Immature natural killer cell (primary cell): ENCODE data around the gene CLEC5A. TPM values are rescaled to one million over a fixed set of nuclear protein-coding genes. Genes with fewer than 3 reads are reported as not detected.

Experiments used
- DNase-seq, 3 donors: peaks; one replicate each; pipeline ENCODE4 v3.0.0; 2022; ENCODE audit warnings: mixed read lengths in 1 of 3
- H3K27ac Mint-ChIP-seq, 6 donors: one replicate each; pipeline ENCODE4 v1.8.0; 2020; ENCODE audit warnings: mixed read lengths in 6 of 6, mild to moderate bottlenecking in 5 of 6, inconsistent platforms in 4 of 6, moderate library complexity in 3 of 6
- H3K27me3 Mint-ChIP-seq, 3 donors: one replicate each; pipeline ENCODE4 v1.8.0; 2020 to 2021; ENCODE audit warnings: low read depth in 3 of 3, mild to moderate bottlenecking in 3 of 3, mixed read lengths in 3 of 3, moderate library complexity in 3 of 3, inconsistent platforms in 1 of 3
- H3K36me3 Mint-ChIP-seq, 3 donors: one replicate each; pipeline ENCODE4 v1.8.0; 2020; ENCODE audit warnings: mixed read lengths in 3 of 3, inconsistent platforms in 2 of 3, mild to moderate bottlenecking in 2 of 3
- H3K4me1 Mint-ChIP-seq, 2 donors: one replicate each; pipeline ENCODE4 v1.8.0; 2020; ENCODE audit warnings: inconsistent platforms in 2 of 2, mild to moderate bottlenecking in 2 of 2, mixed read lengths in 2 of 2, moderate library complexity in 1 of 2
- H3K4me3 Mint-ChIP-seq, 5 donors: one replicate each; pipeline ENCODE4 v1.8.0; 2020; ENCODE audit warnings: mild to moderate bottlenecking in 5 of 5, mixed read lengths in 5 of 5, inconsistent platforms in 3 of 5, moderate library complexity in 3 of 5
- H3K9me3 Mint-ChIP-seq, 6 donors: one replicate each; pipeline ENCODE4 v1.8.0; 2020; ENCODE audit warnings: mild to moderate bottlenecking in 6 of 6, mixed read lengths in 6 of 6, inconsistent platforms in 4 of 6, moderate library complexity in 3 of 6
- polyA plus RNA-seq, 3 donors: library from polyadenylated mRNA; unstranded; fragments of 300-500 nt; fragmentation: Illumina TruSeq; gene quantifications; one replicate each; pipeline ENCODE4 v1.2.3, GENCODE V29; 2021

The CLEC5A gene
- polyA plus RNA-seq, 3 donors from 2014 or later, result not detected

DNA sequence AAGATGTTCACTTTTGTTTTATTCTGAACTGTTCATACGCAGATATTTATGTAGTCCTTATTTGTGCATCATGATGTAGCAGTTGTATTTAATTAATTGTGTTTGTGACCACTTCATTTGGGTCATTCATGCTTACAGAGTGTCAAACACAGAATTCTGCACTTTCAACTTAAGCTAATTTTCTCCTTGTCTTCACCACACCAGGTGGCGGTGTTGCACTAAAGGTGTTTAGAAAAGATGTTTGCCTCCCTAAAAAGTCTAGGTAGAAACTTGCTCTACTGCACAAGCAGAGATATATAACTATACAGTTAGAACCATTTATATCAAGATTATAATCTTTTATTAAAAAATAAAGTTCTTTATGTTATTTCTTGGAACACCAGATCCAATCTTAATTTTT lies 28.1 kb upstream of the CLEC5A start:
- Mint-ChIP-seq H3K27ac (no peak overlapping the region), H3K27me3 (peaks cover 0 to 7% (median 5%) of the 10 kb centered on the region in 3 donors), H3K9me3 (peaks cover 4 to 8% (median 5%) of the 10 kb centered on the region in 6 donors), H3K4me1 (peaks cover 33 to 37% of the 10 kb centered on the region in 2 donors), H3K36me3 (no peaks in the 10 kb centered on the region), H3K4me3 (no peak overlapping the region)
- DNase-seq, result peak; percentile 20 to 22 (median 21)

DNA sequence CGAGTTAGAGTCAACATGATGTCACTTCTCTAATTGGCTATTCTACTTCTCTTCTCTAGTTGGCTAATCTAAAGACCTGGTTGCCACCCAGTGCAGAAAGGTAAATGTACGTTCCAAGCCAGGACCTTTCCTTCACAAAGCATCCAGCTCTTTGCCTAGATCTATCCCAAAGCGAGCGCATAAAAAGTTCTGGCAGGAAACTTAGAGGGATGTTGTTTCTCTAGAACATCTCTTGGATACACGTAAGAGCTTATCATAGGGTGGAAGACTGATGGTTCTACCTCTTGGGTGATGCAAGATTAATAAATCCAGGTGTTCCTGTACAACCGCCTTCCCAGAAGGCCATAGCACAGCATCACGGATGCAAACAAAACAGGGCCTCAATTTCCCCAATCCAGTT lies 26.9 kb upstream of the CLEC5A start, which contains the start of gene TAS2R38:
TSS of gene TAS2R38 (minus strand) at position 101 of the 400 bp plus-strand sequence. CDS start at position 17, 84 bp downstream.
- no peaks in the 10 kb centered on the region for H3K27me3 Mint-ChIP-seq
- H3K9me3 Mint-ChIP-seq, result peaks cover 0 to 2% (median 0%) of the 10 kb centered on the region in 6 donors
- no peak for DNase-seq
- peaks cover 22 to 25% of the 10 kb centered on the region in 2 donors for H3K4me1 Mint-ChIP-seq
- no peaks in the 10 kb centered on the region for H3K36me3 Mint-ChIP-seq
- H3K4me3 Mint-ChIP-seq, result no peak within 1 kb of the TSS
- H3K27ac Mint-ChIP-seq, result peak within 1 kb of the TSS in 1 of 6 donors; percentile 8

DNA sequence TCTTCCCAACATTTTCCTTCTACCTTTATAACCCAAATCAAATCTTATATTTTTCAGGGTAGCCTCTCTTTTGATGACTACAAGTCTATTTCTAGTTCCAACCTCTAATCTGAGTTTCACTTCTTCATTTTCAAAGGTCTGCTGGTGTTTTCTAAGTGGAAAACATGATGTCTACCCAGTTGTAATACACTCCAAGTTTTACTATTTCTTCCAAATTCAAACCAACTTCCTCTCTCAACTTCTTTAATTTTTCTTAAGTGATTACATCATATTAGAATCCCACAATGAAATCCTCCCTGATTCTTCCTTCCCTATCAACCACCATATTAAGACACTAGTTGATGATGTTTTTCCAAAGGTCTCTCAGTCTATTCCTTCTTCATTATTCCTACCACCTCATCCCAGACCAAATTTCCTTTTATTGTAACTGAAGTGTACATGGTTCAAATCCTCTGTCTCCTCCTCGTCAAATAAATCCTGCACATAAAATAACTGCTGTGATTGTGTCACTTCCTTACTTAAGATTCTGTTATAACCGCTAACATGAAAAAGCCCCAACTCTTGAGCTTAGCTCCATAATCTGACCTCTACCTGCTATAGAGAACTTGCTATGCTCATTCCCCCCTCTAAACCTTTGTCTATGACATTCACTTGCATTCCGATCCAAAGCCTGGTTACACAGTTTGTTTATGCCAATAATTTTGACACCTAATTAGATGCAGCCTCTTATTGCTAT lies 14.1 kb upstream of the CLEC5A start:
- Mint-ChIP-seq H3K27me3 (peaks cover 0 to 9% (median 4%) of the 10 kb centered on the region in 3 donors), H3K4me3 (no peak overlapping the region), H3K27ac (no peak overlapping the region)

DNA sequence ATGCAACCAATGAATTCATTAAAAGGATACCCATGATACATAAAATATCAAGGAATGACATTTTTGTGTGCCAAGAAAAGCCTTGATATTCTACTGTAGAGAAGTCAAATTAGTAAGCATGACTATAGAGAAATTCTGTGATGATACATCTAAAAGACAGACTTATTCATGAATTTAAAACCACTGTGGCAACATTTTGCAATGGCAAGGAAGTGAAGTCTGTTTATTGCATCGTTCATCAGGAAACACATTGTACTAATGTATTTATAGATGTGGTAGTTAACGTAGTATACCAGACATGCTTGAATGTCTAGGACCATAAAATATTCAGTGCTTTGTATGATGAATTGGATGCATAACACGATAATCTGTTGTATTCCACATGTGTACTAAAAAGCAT lies 9.3 kb upstream of the CLEC5A start:
- Mint-ChIP-seq H3K9me3 (peaks cover 0 to 3% (median 0%) of the 10 kb centered on the region in 6 donors), H3K4me3 (no peak overlapping the region), H3K27ac (no peak overlapping the region), H3K36me3 (no peaks in the 10 kb centered on the region), H3K27me3 (peaks cover 0 to 12% (median under 1%) of the 10 kb centered on the region in 3 donors), H3K4me1 (no peaks in the 10 kb centered on the region)
- DNase-seq, result no peak

More for the DNA sequence above, 14.1 kb upstream of the CLEC5A start:
- Mint-ChIP-seq H3K9me3 (no peaks in the 10 kb centered on the region), H3K4me1 (no peaks in the 10 kb centered on the region), H3K36me3 (no peaks in the 10 kb centered on the region)
- DNase-seq, result no peak

DNA sequence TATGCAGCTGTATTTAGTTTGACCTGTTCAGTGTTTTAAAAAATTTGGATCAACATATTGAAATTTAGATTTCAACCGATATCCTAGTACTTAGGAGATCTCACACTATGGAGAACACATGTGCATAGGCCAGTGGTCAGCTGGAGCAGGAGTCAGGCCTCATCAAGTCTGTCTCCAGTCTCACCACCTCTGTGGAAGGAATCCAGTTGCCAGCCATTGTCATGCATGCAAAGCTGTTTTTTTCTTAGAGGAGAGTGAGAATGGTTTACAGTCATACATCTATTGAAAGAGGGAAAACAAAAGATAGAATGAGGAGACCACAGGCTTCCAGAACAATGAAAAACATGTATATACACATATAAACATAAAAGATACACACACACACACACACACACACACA lies 7.6 kb upstream of the CLEC5A start:
- DNase-seq, result no peak
- peaks cover 0 to 3% (median 0%) of the 10 kb centered on the region in 6 donors for H3K9me3 Mint-ChIP-seq
- H3K4me1 Mint-ChIP-seq, result no peaks in the 10 kb centered on the region
- no peaks in the 10 kb centered on the region for H3K36me3 Mint-ChIP-seq
- H3K27ac Mint-ChIP-seq, result no peak overlapping the region
- H3K4me3 Mint-ChIP-seq, result no peak overlapping the region
- peaks cover 0 to 11% (median 0%) of the 10 kb centered on the region in 3 donors for H3K27me3 Mint-ChIP-seq

DNA sequence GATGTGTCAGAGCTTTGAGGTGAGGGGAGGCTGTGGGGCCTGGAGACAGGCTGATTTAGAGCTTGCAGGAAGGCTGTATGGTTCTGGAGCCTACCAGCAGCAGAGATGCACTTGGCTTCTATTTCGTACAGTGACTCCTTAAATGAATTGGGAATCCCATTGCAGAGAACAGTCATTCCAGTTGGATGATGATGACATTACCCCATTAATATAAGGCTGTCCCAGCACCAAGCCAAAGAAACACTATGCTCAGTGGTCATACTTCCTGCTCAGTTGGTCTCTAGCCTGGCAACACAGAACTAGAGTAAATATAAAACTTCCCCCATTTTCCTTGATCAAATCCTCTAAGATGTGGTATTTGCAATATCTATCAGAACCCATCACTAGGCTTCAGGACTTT lies 5.7 kb upstream of the CLEC5A start:
- H3K36me3 Mint-ChIP-seq, result no peaks in the 10 kb centered on the region
- no peaks in the 10 kb centered on the region for H3K4me1 Mint-ChIP-seq
- H3K27ac Mint-ChIP-seq, result no peak overlapping the region
- no peak overlapping the region for H3K4me3 Mint-ChIP-seq
- peaks cover 0 to 3% (median 0%) of the 10 kb centered on the region in 6 donors for H3K9me3 Mint-ChIP-seq
- peaks cover 0 to 9% (median 0%) of the 10 kb centered on the region in 3 donors for H3K27me3 Mint-ChIP-seq
- no peak for DNase-seq

DNA sequence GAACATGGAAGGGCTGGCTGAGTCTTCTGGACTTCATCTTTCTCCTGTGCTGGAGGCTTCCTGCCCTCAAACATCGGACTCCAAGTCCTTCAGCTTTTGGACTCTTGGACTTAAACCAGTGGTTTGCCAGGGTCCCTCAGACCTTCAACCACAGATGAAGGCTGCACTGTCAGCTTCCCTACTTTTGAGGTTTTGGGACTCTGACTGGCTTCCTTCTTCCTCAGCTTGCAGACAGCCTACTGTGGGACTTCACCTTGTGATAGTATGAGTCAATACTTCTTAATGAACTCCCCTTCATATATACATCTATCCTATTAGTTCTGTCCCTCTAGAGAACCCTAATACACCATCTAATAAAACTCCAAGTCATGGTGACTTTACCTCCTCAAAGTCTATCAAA lies 4.0 kb upstream of the CLEC5A start:
- DNase-seq, result no peak
- Mint-ChIP-seq H3K27ac (no peak overlapping the region), H3K4me3 (no peak overlapping the region), H3K36me3 (no peaks in the 10 kb centered on the region), H3K9me3 (peaks cover 0 to 3% (median 0%) of the 10 kb centered on the region in 6 donors), H3K4me1 (no peaks in the 10 kb centered on the region), H3K27me3 (peaks cover 0 to 5% (median 3%) of the 10 kb centered on the region in 3 donors)

DNA sequence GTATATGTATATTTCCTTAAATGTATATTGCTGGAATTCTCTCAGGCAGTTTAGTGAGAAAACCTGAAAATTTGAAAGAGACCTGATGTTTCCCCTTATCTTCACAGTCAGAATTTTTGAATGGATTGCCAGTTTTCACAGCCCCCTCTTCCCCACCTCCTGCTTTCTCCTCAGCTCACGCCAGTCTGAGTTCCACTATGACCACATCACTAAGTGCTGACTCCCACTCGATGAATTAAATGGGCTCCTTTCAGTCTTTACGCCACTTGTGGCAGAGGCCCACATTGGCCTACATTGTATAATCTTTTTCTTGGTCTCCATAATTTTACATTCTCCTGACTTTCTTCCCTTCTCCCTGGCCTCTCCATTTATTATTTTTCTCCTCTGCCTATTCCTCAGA lies 3.1 kb upstream of the CLEC5A start:
- Mint-ChIP-seq H3K27ac (no peak overlapping the region), H3K4me3 (no peak overlapping the region), H3K36me3 (no peaks in the 10 kb centered on the region), H3K9me3 (peaks cover 0 to 3% (median 0%) of the 10 kb centered on the region in 6 donors), H3K4me1 (no peaks in the 10 kb centered on the region), H3K27me3 (peaks cover 0 to 5% (median 3%) of the 10 kb centered on the region in 3 donors)
- DNase-seq, result no peak

DNA sequence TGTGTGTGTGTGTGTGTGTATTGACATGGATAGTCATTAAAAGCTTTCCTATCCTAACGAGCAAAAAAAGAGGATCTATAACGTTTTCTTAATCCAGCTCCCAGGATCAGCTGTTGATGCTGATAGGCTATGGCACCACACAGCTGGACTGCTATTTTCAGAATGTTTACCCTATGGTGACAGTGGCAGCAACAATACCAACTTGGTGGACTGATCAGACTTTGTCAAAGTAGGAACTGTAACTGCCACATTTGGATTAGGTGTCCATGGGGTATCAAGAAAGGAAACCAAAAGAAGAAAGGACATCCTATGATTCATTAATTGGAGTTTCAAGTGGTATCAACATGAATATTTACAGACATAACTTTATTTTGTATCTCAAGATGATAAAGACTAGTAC lies 2.7 kb upstream of the CLEC5A start:
- Mint-ChIP-seq H3K36me3 (no peaks in the 10 kb centered on the region), H3K9me3 (peaks cover 0 to 3% (median 0%) of the 10 kb centered on the region in 6 donors), H3K4me3 (no peak overlapping the region), H3K4me1 (no peaks in the 10 kb centered on the region), H3K27me3 (peaks cover 0 to 3% (median 3%) of the 10 kb centered on the region in 3 donors), H3K27ac (no peak overlapping the region)
- no peak for DNase-seq

DNA sequence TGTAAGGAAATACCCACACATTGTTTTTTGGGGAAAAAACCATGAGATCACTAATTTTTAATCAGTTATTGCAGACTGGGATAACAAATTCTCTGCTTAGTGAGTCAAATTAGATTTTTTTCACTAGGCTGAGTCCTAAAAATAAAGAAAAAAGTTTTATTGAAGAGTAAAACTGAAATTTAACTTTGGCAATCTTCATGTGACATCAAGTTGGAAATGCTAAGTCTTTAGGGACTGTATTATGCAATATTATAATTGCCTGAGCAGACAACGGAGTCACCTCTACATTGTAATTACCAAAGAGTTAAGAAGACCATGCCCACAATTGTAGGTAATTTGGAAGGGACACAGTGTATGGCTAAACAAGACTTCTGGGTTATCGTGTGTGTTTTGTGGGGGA lies 2.2 kb upstream of the CLEC5A start:
- Mint-ChIP-seq H3K36me3 (no peaks in the 10 kb centered on the region), H3K4me1 (no peaks in the 10 kb centered on the region), H3K4me3 (no peak overlapping the region), H3K27me3 (peaks cover 0 to 3% (median 3%) of the 10 kb centered on the region in 3 donors), H3K9me3 (peaks cover 0 to 3% (median 0%) of the 10 kb centered on the region in 6 donors), H3K27ac (no peak overlapping the region)
- no peak for DNase-seq

DNA sequence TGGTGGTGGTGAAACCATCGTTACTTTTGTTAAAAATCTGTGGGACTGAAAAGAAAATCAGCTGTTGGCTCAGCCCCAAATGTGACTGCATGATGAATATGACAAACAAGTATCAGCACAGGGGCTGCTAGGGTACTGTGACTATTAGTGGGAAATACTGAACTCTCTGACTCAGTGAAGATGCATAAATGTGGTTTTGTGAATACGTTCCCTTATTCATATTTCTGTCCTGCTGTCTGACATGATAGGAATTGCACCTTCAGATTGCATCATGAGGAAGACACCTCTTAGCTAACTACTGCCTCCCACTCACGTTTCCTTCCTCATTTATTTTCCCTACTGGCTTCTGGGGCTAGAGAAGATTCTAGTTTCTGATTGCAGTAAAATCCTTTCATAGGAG lies 1.4 kb downstream of the CLEC5A start:
- H3K36me3 Mint-ChIP-seq, result no peaks in the 10 kb centered on the region
- no peak for DNase-seq
- H3K27ac Mint-ChIP-seq, result no peak overlapping the region
- H3K4me3 Mint-ChIP-seq, result no peak overlapping the region
- no peaks in the 10 kb centered on the region for H3K4me1 Mint-ChIP-seq
- H3K9me3 Mint-ChIP-seq, result peaks cover 6 to 20% (median 18%) of the 10 kb centered on the region in 6 donors
- H3K27me3 Mint-ChIP-seq, result peaks cover 0 to 5% (median 0%) of the 10 kb centered on the region in 3 donors

DNA sequence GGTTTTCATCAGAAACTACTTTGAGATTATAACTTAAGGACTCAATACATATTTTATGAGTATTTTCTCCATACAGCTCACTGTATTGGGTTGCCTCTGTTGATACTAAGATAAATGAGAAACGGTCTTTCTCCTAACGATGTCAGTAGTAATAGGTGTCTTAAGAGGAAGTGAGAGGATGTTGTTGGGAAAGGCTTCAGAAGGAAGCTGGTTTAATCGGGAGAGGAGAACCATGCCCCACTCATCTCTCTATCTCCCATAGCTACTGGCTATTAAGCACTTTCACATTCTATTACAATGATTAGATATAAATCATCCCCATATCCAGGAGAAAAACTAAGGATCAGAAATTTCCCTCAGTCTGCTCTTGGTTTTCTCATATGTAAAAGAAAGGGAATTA lies 2.0 kb downstream of the CLEC5A start:
- Mint-ChIP-seq H3K27me3 (peaks cover 0 to 5% (median 0%) of the 10 kb centered on the region in 3 donors), H3K27ac (no peak overlapping the region), H3K36me3 (no peaks in the 10 kb centered on the region), H3K4me1 (no peaks in the 10 kb centered on the region), H3K4me3 (no peak overlapping the region), H3K9me3 (peaks cover 8 to 25% (median 22%) of the 10 kb centered on the region in 6 donors)
- no peak for DNase-seq

DNA sequence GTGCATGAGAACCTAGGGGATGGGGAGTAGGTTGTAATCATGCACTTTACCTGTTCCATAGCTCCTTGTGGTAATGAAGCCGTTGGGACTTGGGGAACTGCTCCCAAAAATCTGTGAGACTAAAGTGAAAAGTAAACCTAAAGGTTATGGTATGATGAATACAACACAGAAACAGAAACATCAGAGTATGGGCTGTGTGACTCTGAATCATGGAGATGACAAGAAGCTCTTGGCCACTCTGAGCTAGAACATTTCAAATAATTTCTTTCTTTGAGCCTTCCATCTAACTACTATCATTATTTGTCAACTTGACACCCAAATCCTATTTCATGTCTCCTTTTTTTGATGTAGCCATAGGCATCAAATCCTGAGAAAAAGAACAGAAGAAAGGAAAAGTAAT lies 2.9 kb downstream of the CLEC5A start:
- DNase-seq, result no peak
- H3K27me3 Mint-ChIP-seq, result peaks cover 0 to 5% (median 0%) of the 10 kb centered on the region in 3 donors
- peaks cover 9 to 29% (median 25%) of the 10 kb centered on the region in 6 donors for H3K9me3 Mint-ChIP-seq
- H3K4me1 Mint-ChIP-seq, result no peaks in the 10 kb centered on the region
- no peaks in the 10 kb centered on the region for H3K36me3 Mint-ChIP-seq
- no peak overlapping the region for H3K27ac Mint-ChIP-seq
- H3K4me3 Mint-ChIP-seq, result no peak overlapping the region

DNA sequence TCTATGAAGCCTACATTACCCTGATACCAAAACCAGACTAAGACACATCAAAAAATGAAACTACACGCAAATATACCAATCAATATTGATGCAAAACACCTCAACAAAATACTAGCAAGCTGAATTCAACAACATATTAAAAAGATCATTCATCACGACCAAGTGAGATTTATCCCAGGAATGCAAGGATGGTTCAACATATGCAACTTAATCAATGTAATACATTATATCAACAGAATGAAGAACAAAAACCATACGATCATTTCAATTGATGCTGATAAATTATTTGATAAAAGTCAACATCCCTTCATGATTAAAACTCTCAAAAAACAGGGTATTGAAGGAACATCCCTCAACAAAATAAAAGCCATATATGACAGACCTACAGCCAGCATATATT lies 5.7 kb downstream of the CLEC5A start:
- Mint-ChIP-seq H3K27me3 (peaks cover 0 to 3% (median 0%) of the 10 kb centered on the region in 3 donors), H3K4me3 (no peak overlapping the region), H3K27ac (no peak overlapping the region), H3K4me1 (no peaks in the 10 kb centered on the region), H3K36me3 (no peaks in the 10 kb centered on the region), H3K9me3 (peaks cover 9 to 30% (median 25%) of the 10 kb centered on the region in 6 donors)
- DNase-seq, result no peak
